ENCODE data around the gene NINJ2.

GRCh38 chr12:692274-692673, 29.0 kb upstream of the NINJ2 start:
- no peak for TF ChIP-seq CTCF (IDR thresholded peaks at IDR 0.05; ENCODE audit: insufficient read depth, low read depth, low read length)
- no peak for TF ChIP-seq EZH2 (IDR thresholded peaks at IDR 0.05; ENCODE audit: insufficient read depth, low read length)

Data from astrocyte (in vitro differentiated cells and primary cell).